K562 treated with DMSO at 1 percent for 48 hours (cell line): ENCODE measurements around the gene CFAP126. TPM values are rescaled to one million over a fixed set of nuclear protein-coding genes. Genes with fewer than 3 reads are reported as not detected.

Experiments
- total RNA-seq: library from RNA; unstranded; fragments of 300-600 nt; gene quantifications from 2 replicates; pipeline ENCODE4 v1.2.3, GENCODE V29; 2022; ENCODE audit warnings: low replicate concordance; ENCODE audit errors: extremely low read depth

The CFAP126 gene, protein sequence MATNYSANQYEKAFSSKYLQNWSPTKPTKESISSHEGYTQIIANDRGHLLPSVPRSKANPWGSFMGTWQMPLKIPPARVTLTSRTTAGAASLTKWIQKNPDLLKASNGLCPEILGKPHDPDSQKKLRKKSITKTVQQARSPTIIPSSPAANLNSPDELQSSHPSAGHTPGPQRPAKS
- total RNA-seq = not detected in 2 replicates

DNA sequence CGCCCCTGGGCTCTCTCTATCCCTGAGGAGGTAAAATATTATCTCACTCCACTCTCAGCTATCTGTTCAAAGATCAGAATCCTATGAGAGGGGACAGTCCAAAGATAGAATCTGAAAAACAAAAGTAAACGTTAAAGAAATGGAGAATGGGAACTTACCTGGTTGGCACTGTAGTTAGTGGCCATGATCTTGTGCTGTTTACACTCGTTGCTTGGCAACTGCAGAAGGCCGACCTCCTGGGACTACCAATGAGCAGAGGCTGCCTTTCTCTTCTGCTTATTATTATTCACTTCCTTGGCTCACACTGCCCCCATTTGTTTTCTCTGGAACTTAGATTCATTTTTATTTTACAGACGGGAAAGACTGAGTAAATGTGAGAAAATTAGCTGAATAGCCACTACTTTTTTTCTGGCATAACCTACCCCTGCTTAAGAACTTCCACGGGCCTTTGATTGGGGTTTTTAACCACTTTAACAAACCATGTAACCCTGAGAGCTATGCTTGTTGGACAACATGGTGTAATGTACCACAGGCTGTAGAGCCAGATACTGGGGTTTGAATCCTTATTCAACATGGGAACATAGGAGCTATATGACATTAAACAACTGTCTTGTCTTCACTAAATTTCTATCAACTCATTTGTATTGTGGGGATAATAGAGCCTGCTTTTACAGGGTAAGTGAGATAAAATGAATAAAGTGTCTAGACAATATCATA lies at the start of gene CFAP126:
Gene CFAP126 (minus strand): TSS at position 193 of the 717 bp plus-strand sequence. CDS start 8 bp downstream, at position 185.

Other genes with a start within 250 kb of the CFAP126 start
- gene PFDN2, start 249.8 kb downstream of the CFAP126 start, total RNA-seq = not detected in 2 replicates
- gene NIT1, start 249.8 kb downstream of the CFAP126 start, total RNA-seq = not detected in 2 replicates
- gene DEDD, start 235.2 kb downstream of the CFAP126 start, total RNA-seq = not detected in 2 replicates
- 444 TPM in 1 of 2 replicates, not detected in the other for gene UFC1, start 213.9 kb downstream of the CFAP126 start, total RNA-seq
- gene USP21, start 208.4 kb downstream of the CFAP126 start, total RNA-seq = not detected in 2 replicates
- gene PPOX, start 201.4 kb downstream of the CFAP126 start, total RNA-seq = not detected in 2 replicates
- not detected in 2 replicates for gene B4GALT3, start 190.4 kb downstream of the CFAP126 start, total RNA-seq
- not detected in 2 replicates for gene ADAMTS4, start 168.8 kb downstream of the CFAP126 start, total RNA-seq
- gene NDUFS2, start 165.5 kb downstream of the CFAP126 start, total RNA-seq = not detected in 2 replicates
- gene FCER1G, start 152.6 kb downstream of the CFAP126 start, total RNA-seq = not detected in 2 replicates
- gene APOA2, start 144.2 kb downstream of the CFAP126 start, total RNA-seq = not detected in 2 replicates
- not detected in 2 replicates for gene TOMM40L, start 141.8 kb downstream of the CFAP126 start, total RNA-seq
- not detected in 2 replicates for gene NR1I3, start 129.7 kb downstream of the CFAP126 start, total RNA-seq
- gene PCP4L1, start 109.1 kb downstream of the CFAP126 start, total RNA-seq = not detected in 2 replicates
- gene MPZ, start 57.9 kb downstream of the CFAP126 start, total RNA-seq = not detected in 2 replicates
- not detected in 2 replicates for gene SDHC, start 53.5 kb downstream of the CFAP126 start, total RNA-seq
- not detected in 2 replicates for gene FCGR2A, start 137.6 kb upstream of the CFAP126 start, total RNA-seq
- not detected in 2 replicates for gene HSPA6, start 156.7 kb upstream of the CFAP126 start, total RNA-seq
- gene FCGR3A, start 181.9 kb upstream of the CFAP126 start, total RNA-seq = not detected in 2 replicates